GM12878 (cell line): Measurements from ENCODE around the gene LONRF2. TPM values are rescaled to one million over a fixed set of nuclear protein-coding genes. Genes with fewer than 3 reads are reported as not detected.

Experiments
- ATAC-seq: fragments of 200-7000 bp; cut with Tn5 transposase; 3 replicates; pipeline ENCODE4 v1.9.1; 2020; ENCODE audit warnings: mild to moderate bottlenecking, moderate library complexity
- BruUV-seq: library from RNA; stranded (reverse); fragments of 400-500 nt; replicated peaks from 2 replicates; lab custom pipeline; 2021; lab: Mats Ljungman, UMichigan
- CTCF ChIA-PET: fragments of 300-600 bp; sonication (Branson Sonifier 250); formaldehyde crosslinking; extraction: SDS; loops from one replicate; lab custom pipeline; 2021; ENCODE audit warnings: inconsistent platforms; lab: Yijun Ruan, JAX
- POLR2A ChIA-PET: fragments of 350-600 bp; formaldehyde crosslinking; extraction: SDS; loops from one replicate; lab custom pipeline; 2021; ENCODE audit warnings: inconsistent platforms; lab: Charles Lee
- RAD21 ChIA-PET: fragments of 300-600 bp; sonication (Branson Sonifier 250); formaldehyde crosslinking; loops from one replicate; lab custom pipeline; 2023; ENCODE audit warnings: antibody characterized with exemption; ENCODE audit not compliant: unreplicated experiment; lab: Charles Lee
- SMC1A ChIA-PET: fragments of 300-600 bp; sonication (Branson Sonifier 250); formaldehyde crosslinking; loops from one replicate; lab custom pipeline; 2023; ENCODE audit not compliant: unreplicated experiment, uncharacterized antibody; lab: Charles Lee
- DNase-seq: peaks from one replicate; pipeline ENCODE4 v3.0.0-alpha.2; 2011; ENCODE audit warnings: low read depth, low spot score
- FAIRE-seq: peaks from 3 replicates; lab custom pipeline; 2011; peaks lifted over from hg19 to GRCh38; lab: Jason Lieb, UNC
- H2AFZ ChIP-seq: 2 replicates; pipeline ENCODE4 v1.6.0; 2011; ENCODE audit warnings: low read depth, low read length, control low read depth; ENCODE audit not compliant: control insufficient read depth
- H3K27ac ChIP-seq: 2 replicates; pipeline ENCODE4 v1.5.1; 2011; ENCODE audit warnings: control low read depth; ENCODE audit not compliant: control insufficient read depth, insufficient read depth
- H3K27me3 ChIP-seq, 2 experiments: replicated peaks in 1 of 2; 2 replicates each; pipeline versions ENCODE4 v1.6.0 to v1.6.1; 2011; ENCODE audit warnings: low read length in 1 of 2; ENCODE audit not compliant: control insufficient read depth in 2 of 2, insufficient read depth in 2 of 2
- H3K36me3 ChIP-seq, 2 experiments: 2 replicates each; pipeline ENCODE4 v1.5.1; 2011; ENCODE audit warnings: low read length in 1 of 2; ENCODE audit not compliant: control insufficient read depth in 2 of 2, insufficient read depth in 2 of 2
- H3K4me1 ChIP-seq: 2 replicates; pipeline ENCODE4 v1.6.1; 2011; ENCODE audit warnings: mild to moderate bottlenecking, low read length, moderate library complexity, mixed read lengths; ENCODE audit not compliant: control insufficient read depth, insufficient read depth
- H3K4me2 ChIP-seq: 2 replicates; pipeline ENCODE4 v1.6.0; 2011; ENCODE audit warnings: control low read depth; ENCODE audit not compliant: control insufficient read depth, insufficient read depth
- H3K4me3 ChIP-seq: fragments of 200-600 bp; sonication (generic); 2 replicates; pipeline ENCODE4 v1.5.1; 2016
- H3K79me2 ChIP-seq: 2 replicates; pipeline ENCODE4 v1.6.0; 2011; ENCODE audit warnings: low read length; ENCODE audit not compliant: control insufficient read depth, insufficient read depth
- H3K9ac ChIP-seq: 2 replicates; pipeline ENCODE4 v1.8.0; 2011; ENCODE audit warnings: low read length, control low read depth, mixed read lengths; ENCODE audit not compliant: control insufficient read depth, insufficient read depth
- H3K9me3 ChIP-seq: replicated peaks from 3 replicates; pipeline ENCODE4 v1.5.1; 2011; ENCODE audit warnings: mild to moderate bottlenecking, low read length; ENCODE audit not compliant: control insufficient read depth, insufficient read depth
- H4K20me1 ChIP-seq: 2 replicates; pipeline ENCODE4 v1.6.0; 2011; ENCODE audit not compliant: control insufficient read depth, insufficient read depth
- MTA3 ChIP-seq: IDR thresholded peaks from 2 replicates; pipeline ENCODE4 v1.6.1; 2012; ENCODE audit warnings: low read length, inconsistent platforms, borderline replicate concordance
- REST ChIP-seq: IDR thresholded peaks from 2 replicates; pipeline ENCODE4 v1.6.1; 2012; ENCODE audit warnings: mild to moderate bottlenecking, low read depth, low read length
- whole genome bisulfite sequencing: methylation state at CpG from one replicate; pipeline ENCODE4 v1.1.6; 2016; ENCODE audit warnings: low lambda C conversion rate; ENCODE audit not compliant: insufficient replicate concordance, insufficient coverage; ENCODE audit errors: missing lambda C conversion rate; 5-methylcytosine and 5-hydroxymethylcytosine counted together
- in situ Hi-C: fragments of 300-500 bp; cut with MboI; formaldehyde crosslinking; loops from 9 replicates; pipeline ENCODE4 v1.14.3; 2018; ENCODE audit warnings: mixed read lengths
- intact Hi-C: fragments of 100-400 bp; cut with micrococcal nuclease; formaldehyde crosslinking; loops from one replicate; pipeline ENCODE4 v1.14.2; 2022; ENCODE audit not compliant: unreplicated experiment
- polyA plus RNA-seq, 11 experiments: library from polyadenylated mRNA; depleted of rRNA in 4 of 11; unstranded in 6 of 11; stranded (reverse) in 5 of 11; fragments of >200 nt; fragmentation: Nextera tagmentation in 4 of 11; fragmentation: Illumina TruSeq in 1 of 11; extraction: Ambion mirVana in 4 of 11; extraction: Trizol in 1 of 11; gene quantifications; 1 replicate in 1 of 11; 2 replicates in 10 of 11; pipeline versions ENCODE4 v1.2.1 to v1.2.3, GENCODE V29; 2011 to 2016; ENCODE audit warnings: inconsistent platforms in 2 of 11, missing spikeins in 2 of 11, low read depth in 1 of 11
- total RNA-seq, 4 experiments: library from RNA; depleted of rRNA in 3 of 4; stranded (reverse); fragments of >200 nt in 3 of 4; fragmentation: Illumina TruSeq in 1 of 4; extraction: Trizol in 1 of 4; gene quantifications; 2 replicates each; pipeline versions ENCODE4 v1.2.1 to v1.2.3, GENCODE V29; 2013 to 2021

The LONRF2 gene
- total and polyA plus RNA-seq, 10 of the 15 experiments (the other 5 are each of a cell fraction or from before 2014, with no cell fraction given), result under 0.01 to 0.04 (median 0.01) TPM; not detected in 4

- Histone ChIP-seq H3K27ac (no peak overlapping the region), H3K9ac (no peak overlapping the region), H3K4me2 (no peak overlapping the region), H3K79me2 (no peaks in the 10 kb centered on the region), H3K36me3 (no peaks in the 10 kb centered on the region), H2AFZ (no peak overlapping the region), H4K20me1 (peaks cover 4% of the 10 kb centered on the region; the same call in 1 of the 2 replicates), H3K9me3 (peaks cover 1% of the 10 kb centered on the region; the same call in 1 of the 3 replicates), H3K4me1 (peaks cover 13% of the 10 kb centered on the region), H3K4me3 (no peak overlapping the region), H3K27me3 (peaks cover 2 to 5% of the 10 kb centered on the region in 2 experiments; a peak in 1 of 4 replicates)
- no peak for TF ChIP-seq MTA3
- peak; percentile 65 for TF ChIP-seq REST
- peak; percentile 28 for ATAC-seq
- ChIA-PET SMC1A (interaction anchor here (0.8 to 0.9 kb wide), 2 partner anchors 20 to 682 kb away, joined by 3 to 4 read pairs; no protein-coding TSS in a partner anchor), POLR2A (no interaction called here), CTCF (interaction anchor here (1.1 to 2.5 kb wide), 3 partner anchors 423 to 685 kb away, joined by 3 to 19 read pairs (median 5); no protein-coding TSS in a partner anchor), RAD21 (interaction anchor here (2.5 kb wide), 1 partner anchor 683 kb away, joined by 6 read pairs; no protein-coding TSS in a partner anchor)
- intact Hi-C loops (loop anchor here (10.0 kb wide), 2 partner anchors 428 to 508 kb away; no protein-coding TSS in a partner anchor), in situ Hi-C loops (no loop called here)
- 12% methylated on average over 11 of the region's 11 CpGs for WGBS
- no peak for DNase-seq
- FAIRE-seq, result peak; percentile 18
- no TSS peak for BruUV-seq
Observed at GRCh38 chr2:100242476-100242875, 79.8 kb downstream of the LONRF2 start.
